Peyer's patch (tissue), 4 donors: ENCODE results near the gene CHKB. TPM values are rescaled to one million over a fixed set of nuclear protein-coding genes. Genes with fewer than 3 reads are reported as not detected.
"Not testable (repeated sequence)": the region's sequence is repeated elsewhere in the genome, so short reads cannot be mapped to it uniquely, and the experiment has no call there.

Source experiments
- DNase-seq, 3 donors: peaks; one replicate each; pipeline ENCODE4 v3.0.0-alpha.2; 2017 to 2019
- H3K27ac ChIP-seq, 4 donors: fragments of 200-600 bp; sonication (generic); one replicate each; pipeline ENCODE4 v1.5.1; 2016 to 2019
- H3K27me3 ChIP-seq, 2 donors: fragments of 200-600 bp; sonication (generic); one replicate each; pipeline ENCODE4 v1.5.1; 2019
- H3K36me3 ChIP-seq, 3 donors: fragments of 200-600 bp; sonication (generic); one replicate each; pipeline ENCODE4 v1.5.1; 2016 to 2019
- H3K4me1 ChIP-seq, 4 donors: fragments of 200-600 bp; sonication (generic); one replicate each; pipeline ENCODE4 v1.5.1; 2016 to 2019
- H3K4me3 ChIP-seq, 4 donors: fragments of 200-600 bp; sonication (generic); 1 replicate in 3 of 4; 2 replicates in 1 of 4; pipeline ENCODE4 v1.5.1; 2016 to 2019; ENCODE audit warnings: mild to moderate bottlenecking in 1 of 4
- H3K9me3 ChIP-seq, 4 donors: fragments of 200-600 bp; sonication (generic); one replicate each; pipeline ENCODE4 v1.5.1; 2016 to 2019; ENCODE audit warnings: mild to moderate bottlenecking in 1 of 4
- POLR2A ChIP-seq, 2 donors: fragments of 450-650 bp; IDR thresholded peaks; one replicate each; pipeline ENCODE4 v1.5.1; 2017; ENCODE audit warnings: antibody characterized with exemption in 2 of 2, mild to moderate bottlenecking in 2 of 2, moderate library complexity in 2 of 2
- total RNA-seq, 4 donors: library from RNA; depleted of rRNA; stranded (reverse); fragments of >200 nt; gene quantifications; one replicate each; pipeline ENCODE4 v1.1.0, GENCODE V29; 2016
- TF ChIP-seq, protein P1 (sequence below), 6 experiments: fragments of 450-650 bp in 4 of 6; fragments of 200-600 bp in 2 of 6; sonication (generic) in 1 of 6; IDR thresholded peaks; one replicate each; pipeline ENCODE4 v1.5.1; 2017 to 2019; ENCODE audit warnings: antibody characterized with exemption in 6 of 6, mild to moderate bottlenecking in 3 of 6, moderate library complexity in 1 of 6

Gene CHKB
- total RNA-seq, 4 donors from 2014 or later, result 111 to 278 (median 156) TPM

DNA sequence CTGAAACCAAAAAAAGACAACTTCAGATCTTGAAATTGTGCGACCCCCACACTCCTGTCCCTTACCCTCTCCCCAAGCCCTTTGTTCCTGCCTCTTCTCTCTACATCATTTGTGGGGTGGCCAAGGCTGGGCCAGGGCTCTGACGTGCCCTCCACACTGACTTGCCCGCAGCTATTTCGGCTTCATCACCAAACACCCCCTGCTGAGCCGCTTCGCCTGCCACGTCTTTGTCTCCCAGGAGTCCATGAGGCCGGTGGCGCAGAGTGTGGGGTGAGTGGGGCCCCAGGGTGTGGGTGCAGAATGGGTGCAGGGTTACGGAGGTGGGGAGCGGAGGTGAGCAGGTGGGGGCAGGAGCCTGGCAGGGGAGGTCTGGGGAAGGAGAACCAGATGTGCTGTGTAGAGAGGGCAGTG is 27.4 kb upstream of the CHKB start:
- no peaks in the 10 kb centered on the region for H3K27me3 ChIP-seq
- no peak overlapping the region for H3K4me3 ChIP-seq
- H3K36me3 ChIP-seq, result no peaks in the 10 kb centered on the region
- no peak for TF ChIP-seq POLR2A (IDR thresholded peaks at IDR 0.05)
- TF ChIP-seq, protein P1, sequence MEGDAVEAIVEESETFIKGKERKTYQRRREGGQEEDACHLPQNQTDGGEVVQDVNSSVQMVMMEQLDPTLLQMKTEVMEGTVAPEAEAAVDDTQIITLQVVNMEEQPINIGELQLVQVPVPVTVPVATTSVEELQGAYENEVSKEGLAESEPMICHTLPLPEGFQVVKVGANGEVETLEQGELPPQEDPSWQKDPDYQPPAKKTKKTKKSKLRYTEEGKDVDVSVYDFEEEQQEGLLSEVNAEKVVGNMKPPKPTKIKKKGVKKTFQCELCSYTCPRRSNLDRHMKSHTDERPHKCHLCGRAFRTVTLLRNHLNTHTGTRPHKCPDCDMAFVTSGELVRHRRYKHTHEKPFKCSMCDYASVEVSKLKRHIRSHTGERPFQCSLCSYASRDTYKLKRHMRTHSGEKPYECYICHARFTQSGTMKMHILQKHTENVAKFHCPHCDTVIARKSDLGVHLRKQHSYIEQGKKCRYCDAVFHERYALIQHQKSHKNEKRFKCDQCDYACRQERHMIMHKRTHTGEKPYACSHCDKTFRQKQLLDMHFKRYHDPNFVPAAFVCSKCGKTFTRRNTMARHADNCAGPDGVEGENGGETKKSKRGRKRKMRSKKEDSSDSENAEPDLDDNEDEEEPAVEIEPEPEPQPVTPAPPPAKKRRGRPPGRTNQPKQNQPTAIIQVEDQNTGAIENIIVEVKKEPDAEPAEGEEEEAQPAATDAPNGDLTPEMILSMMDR (IDR thresholded peaks at IDR 0.05), result no peak
- DNase-seq, result no peak
- H3K4me1 ChIP-seq, result peaks cover 0 to 19% (median 2%) of the 10 kb centered on the region in 4 donors
- H3K9me3 ChIP-seq, result no peaks in the 10 kb centered on the region
- no peak overlapping the region for H3K27ac ChIP-seq

DNA sequence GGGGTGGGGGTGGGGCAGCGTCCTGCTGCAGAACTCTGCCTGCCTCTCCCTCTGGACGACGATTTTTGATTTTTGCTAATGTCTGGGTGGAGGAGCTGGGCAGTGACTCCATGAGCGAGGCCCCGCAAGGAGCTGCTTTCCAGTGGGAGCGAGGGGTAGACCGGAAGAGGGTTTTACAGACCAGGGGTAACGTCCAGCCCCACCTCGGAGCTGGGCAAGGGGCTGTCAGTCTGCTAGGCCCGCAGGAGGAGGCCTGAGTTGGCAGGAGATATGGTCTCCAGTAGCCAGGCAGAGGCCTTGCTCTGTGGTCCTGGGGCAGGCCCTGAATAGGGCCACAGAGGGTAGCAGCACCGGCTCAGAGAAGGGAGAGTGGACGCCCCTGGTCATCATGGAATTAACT is 26.9 kb upstream of the CHKB start:
- H3K4me3 ChIP-seq, result no peak overlapping the region
- H3K36me3 ChIP-seq, result no peaks in the 10 kb centered on the region
- no peak overlapping the region for H3K27ac ChIP-seq
- DNase-seq, result no peak
- TF ChIP-seq, protein P1 (IDR thresholded peaks at IDR 0.05), result no peak
- no peak for TF ChIP-seq POLR2A (IDR thresholded peaks at IDR 0.05)
- no peaks in the 10 kb centered on the region for H3K9me3 ChIP-seq
- H3K27me3 ChIP-seq, result no peaks in the 10 kb centered on the region
- peaks cover 0 to 19% (median 2%) of the 10 kb centered on the region in 4 donors for H3K4me1 ChIP-seq

DNA sequence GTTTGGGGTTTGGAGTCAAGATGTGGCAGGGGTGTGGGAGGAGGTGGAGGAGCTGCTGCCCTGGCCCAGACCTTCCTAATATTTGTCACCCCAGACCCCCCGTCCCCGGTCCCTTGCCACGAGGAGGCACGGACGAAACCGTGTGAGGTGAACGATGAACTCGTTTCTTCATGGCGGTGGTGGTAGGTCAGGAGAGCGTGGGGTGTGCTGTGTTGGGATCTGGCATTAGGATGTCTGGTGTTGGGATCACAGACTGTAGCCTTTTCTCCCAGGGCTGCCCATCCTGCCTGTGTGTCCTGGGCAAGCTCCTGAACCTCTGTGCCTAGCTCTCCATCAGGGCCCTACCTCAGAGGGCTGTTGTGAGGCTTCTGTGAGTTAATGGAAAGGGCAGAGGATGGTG is 26.3 kb upstream of the CHKB start:
- DNase-seq, result no peak
- no peak overlapping the region for H3K4me3 ChIP-seq
- H3K9me3 ChIP-seq, result no peaks in the 10 kb centered on the region

DNA sequence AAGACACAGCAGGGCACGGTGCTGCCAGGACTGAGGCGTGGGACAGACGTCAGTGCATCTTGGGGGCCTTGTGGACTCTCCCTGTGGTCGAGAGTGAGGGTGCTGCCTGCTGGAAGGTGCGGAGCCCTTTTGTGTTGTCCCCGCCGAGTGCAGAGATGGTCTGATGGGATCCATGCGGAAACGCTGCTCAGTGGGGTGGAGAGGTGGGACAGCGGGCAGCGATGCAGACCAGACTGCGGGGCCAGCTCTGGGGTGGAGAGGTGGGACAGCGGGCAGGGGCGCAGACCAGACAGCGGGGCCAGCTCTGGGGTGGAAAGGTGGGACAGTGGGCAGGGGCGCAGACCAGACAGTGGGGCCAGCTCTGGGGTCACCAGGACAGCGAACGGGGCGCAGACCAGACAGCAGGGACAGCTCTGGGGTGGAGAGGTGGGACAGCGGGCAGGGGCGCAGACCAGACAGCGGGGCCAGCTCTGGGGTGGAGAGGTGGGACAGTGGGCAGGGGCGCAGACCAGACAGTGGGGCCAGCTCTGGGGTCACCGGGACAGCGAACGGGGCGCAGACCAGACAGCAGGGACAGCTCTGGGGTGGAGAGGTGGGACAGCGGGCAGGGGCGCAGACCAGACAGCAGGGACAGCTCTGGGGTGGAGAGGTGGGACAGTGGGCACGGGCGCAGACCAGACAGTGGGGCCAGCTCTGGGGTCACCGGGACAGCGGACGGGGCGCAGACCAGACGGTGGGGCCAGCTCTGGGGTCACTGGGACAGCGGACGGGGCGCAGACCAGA is 25.6 kb upstream of the CHKB start:
- not testable (repeated sequence) for H3K36me3 ChIP-seq, H3K27ac ChIP-seq, DNase-seq, H3K27me3 ChIP-seq, H3K9me3 ChIP-seq, H3K4me3 ChIP-seq
- H3K4me1 ChIP-seq, result peaks cover 0 to 11% (median under 1%) of the 10 kb centered on the region in 4 donors

More for the DNA sequence above, 26.3 kb upstream of the CHKB start:
- Histone ChIP-seq H3K36me3 (no peaks in the 10 kb centered on the region), H3K27me3 (peaks cover 0 to 2% of the 10 kb centered on the region in 2 donors), H3K4me1 (peaks cover 0 to 19% (median 2%) of the 10 kb centered on the region in 4 donors), H3K27ac (no peak overlapping the region)
- no peak for TF ChIP-seq POLR2A (IDR thresholded peaks at IDR 0.05)
- TF ChIP-seq, protein P1 (IDR thresholded peaks at IDR 0.05), result no peak

DNA sequence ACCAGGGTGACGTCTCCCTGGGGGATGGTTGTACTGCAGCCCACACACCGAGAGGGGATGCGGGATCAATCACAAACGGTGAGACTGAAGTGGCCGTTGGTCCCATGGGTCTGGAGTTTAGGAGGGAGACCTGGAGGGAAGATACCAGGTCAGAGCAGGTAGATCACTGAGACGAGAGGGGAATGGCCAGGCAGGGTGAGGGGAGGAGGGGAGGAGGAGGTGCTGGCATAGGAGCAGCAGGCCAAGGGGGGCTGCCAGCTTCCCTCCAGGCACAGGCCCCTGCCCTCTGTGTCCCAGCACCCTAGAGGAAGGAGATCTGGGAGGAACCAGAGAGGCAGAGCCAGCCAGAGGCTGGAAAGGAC is 25.0 kb upstream of the CHKB start:
- H3K36me3 ChIP-seq, result no peaks in the 10 kb centered on the region
- no peak overlapping the region for H3K27ac ChIP-seq
- H3K4me1 ChIP-seq, result peaks cover 0 to 5% (median 0%) of the 10 kb centered on the region in 4 donors
- H3K9me3 ChIP-seq, result no peaks in the 10 kb centered on the region
- H3K27me3 ChIP-seq, result peaks cover 0 to 16% of the 10 kb centered on the region in 2 donors
- no peak for DNase-seq
- no peak overlapping the region for H3K4me3 ChIP-seq
- TF ChIP-seq, protein P1 (IDR thresholded peaks at IDR 0.05), result no peak
- TF ChIP-seq POLR2A (IDR thresholded peaks at IDR 0.05), result no peak

DNA sequence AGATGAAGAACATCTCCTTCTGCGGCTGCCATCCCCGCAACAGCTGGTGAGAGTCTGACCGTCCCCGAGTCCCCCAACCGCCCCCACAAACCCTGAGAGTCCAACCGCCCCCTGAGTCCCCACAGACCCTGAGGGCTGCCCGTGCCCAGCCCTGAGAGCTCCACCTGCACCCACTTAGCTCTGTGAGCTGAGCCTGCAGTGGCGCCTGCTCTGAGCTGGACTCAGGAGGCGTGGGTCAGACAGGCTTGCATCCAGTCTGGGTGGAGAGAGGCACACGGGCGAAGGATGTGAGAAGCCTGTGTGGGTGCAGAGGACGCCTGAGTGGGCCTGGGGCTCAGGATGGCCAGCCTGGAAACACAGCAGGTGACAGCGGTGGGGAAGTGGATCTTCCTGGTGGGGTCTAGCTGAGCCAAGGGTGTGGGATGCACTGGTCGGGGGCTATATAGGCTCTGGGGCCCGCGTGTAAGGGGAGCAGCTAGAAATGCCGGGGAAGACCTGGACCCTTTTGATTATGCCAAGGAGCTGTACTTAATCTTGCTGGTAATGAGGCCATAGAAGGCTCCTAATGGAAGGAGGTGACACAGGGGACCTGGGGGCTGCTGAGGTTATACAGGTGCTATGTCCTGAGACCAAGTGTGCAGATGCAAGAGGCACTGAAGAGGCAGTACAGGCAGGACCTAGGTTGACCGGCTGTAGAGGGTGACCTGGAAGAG is 24.5 kb upstream of the CHKB start:
- H3K9me3 ChIP-seq, result no peaks in the 10 kb centered on the region
- peaks cover 0 to 18% of the 10 kb centered on the region in 2 donors for H3K27me3 ChIP-seq
- no peak overlapping the region for H3K4me3 ChIP-seq
- H3K36me3 ChIP-seq, result no peaks in the 10 kb centered on the region
- H3K27ac ChIP-seq, result no peak overlapping the region
- no peak for DNase-seq
- no peaks in the 10 kb centered on the region for H3K4me1 ChIP-seq
- TF ChIP-seq POLR2A (IDR thresholded peaks at IDR 0.05), result no peak
- TF ChIP-seq, protein P1 (IDR thresholded peaks at IDR 0.05), result no peak
